SIG-M5 (cell line): ENCODE data around the gene IMMP1L.

ENCODE experiments used
- DNase-seq: peaks from one replicate; lab custom pipeline; 2025; lab: John Stamatoyannopoulos, UW

Gene IMMP1L

DNA sequence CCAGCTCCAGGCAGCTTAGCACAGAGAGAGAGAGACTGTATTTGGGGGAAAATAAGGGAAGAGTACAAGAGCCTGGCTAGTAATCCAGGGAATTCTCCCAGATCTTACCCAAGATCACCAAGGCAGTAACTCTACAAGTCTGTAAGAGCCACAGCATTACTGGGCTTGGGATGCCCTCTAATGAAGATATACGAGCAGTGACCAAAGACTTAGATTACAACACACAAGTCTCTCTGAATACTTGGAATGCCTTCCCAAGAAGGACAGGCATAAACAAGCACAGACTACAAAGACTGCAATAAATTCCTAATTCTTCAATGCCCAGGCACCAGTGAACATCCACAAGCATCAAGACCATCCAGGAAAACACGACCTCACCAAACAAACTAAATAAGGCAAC is 122.0 kb downstream of the IMMP1L start:
- no peak for DNase-seq

DNA sequence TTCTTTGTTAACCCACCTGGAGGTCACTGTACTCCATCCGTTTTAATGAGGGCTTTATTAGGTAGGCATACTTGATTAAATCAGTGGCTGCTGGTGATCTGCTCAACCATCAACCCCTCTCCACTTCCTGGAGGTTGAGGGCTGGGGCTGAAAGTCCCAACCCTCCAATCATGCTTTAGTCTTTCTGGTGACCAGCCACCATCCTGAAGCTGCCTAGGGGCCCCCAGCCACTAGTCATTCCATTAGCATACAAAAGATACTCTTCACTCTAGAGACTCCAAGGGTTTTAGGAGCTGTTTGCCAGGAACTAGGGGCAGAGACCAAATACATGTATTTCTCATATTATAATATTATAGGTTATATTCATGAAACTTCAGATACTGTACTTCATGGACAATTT is 126.3 kb downstream of the IMMP1L start:
- no peak for DNase-seq
